GM21528 (cell line): ENCODE measurements around the gene ZNF507.

Experiments
- ATAC-seq: cut with Tn5 transposase; IDR thresholded peaks from one replicate; pipeline ENCODE4 v1.9.1; 2021; ENCODE audit warnings: mild to moderate bottlenecking, moderate library complexity; ENCODE audit not compliant: unreplicated experiment, low FRiP score

Gene ZNF507

DNA sequence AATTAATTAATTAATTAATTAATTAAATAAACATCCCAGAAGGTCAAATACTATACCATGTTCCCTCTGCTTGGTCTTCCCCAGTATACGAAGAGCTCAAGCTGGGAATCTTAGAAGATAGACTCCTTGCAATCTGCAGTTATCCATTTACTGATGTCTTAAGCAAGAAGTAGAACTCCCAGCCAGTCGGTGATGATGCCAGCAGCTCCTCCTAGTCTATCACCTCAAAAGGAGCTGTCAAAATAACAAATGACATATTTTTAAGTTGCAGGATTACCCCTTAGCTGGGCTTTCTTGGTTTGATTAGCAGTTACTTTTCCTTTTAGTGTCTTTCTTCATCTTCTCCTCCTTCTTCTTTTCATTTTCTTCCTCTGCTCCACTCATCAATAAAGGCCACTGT lies 6.0 kb upstream of the ZNF507 start:
- ATAC-seq: no peak

DNA sequence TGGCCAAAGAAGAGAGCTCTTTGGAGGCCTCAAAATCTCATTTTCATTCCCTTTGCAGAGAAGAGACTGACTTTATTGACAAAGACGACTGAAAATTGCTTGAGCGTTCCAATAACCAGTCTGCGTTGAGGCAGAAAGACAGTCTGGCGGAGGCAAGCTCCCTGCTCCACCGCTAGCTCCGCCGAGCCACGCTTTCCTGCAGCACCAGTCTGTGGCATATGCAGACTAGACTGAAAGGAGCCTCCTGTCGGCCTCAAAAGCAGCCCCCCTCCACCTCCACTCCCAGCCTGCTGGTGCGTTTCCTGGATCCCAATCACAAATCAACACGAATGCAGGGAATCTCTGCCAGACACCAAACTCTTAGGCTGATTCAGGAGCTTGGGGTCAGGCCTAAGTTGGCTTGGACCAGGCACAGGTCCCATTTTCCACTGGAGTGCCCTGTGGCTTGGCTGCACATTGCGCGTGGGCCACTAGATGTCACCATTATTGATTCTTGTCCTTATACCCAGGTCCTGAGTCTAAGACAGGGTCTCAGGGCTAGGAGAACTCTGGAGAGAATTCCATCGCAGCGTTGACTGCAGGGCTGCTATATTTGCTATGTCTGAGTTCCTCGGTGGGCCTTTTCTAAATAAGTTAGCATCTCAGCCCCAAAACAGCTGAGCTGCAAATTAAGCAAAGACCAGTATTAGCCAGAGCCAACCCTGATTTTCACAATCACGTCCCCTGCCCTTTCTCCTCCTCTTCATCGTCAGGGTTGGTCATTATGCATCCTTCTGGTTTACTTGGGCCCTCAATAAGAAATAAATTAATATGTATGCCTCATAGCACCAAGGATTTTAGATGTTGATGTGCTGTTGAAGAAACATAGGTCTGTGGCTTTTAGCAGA lies 5.2 kb upstream of the ZNF507 start:
- ATAC-seq: no peak

DNA sequence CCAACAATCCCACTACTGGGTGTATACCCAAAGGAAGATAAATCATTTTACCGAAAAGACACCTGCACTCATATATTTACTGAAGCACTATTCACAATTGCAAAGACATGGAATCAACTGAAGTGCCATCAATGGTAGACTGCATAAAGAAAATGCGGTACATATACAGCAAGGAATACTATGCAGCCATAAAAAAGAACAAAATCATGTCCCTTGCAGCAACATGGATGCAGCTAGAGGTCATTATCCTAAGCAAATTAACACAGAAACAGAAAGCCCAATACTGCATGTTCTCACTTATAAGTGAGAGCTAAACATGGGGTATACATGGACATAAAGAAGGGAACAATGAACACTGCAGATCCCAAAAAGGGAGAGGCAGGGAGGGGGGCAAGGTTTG lies 2.7 kb upstream of the ZNF507 start:
- ATAC-seq: no peak

DNA sequence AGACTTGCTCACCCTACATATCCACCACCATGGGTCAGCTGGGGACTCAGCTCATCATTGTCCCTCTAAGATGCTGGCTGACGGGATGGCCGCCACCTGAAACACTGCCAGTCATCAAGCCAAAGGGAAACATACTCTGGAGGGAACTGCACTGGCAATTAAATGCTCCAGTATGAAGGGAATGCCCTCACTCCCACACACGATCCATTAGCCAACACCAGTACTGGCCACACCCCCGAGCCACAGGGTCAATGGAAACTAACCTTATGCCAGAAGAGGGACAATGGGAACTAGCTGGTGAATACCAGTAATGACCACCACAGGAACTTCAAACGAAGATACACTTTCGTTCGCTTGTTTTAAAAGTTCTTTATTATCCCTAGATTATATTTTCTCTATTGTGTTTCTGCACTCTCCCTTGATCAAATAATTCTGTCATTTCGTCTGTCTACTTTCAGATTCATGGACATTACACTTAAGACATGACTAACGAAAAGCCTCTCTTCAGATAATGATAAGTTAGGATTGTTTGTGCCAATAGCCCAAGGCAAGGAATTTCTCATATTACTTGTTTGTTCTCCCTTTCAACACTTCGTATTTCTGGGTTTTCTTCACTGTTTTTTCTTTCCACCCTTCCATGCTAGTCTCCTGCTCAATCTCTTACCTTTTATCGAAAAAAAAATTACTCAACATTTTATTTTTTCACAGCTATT lies 1.7 kb upstream of the ZNF507 start:
- no peak for ATAC-seq

GRCh38 chr19:32346901-32347300 lies 1.5 kb downstream of the ZNF507 start:
- ATAC-seq: no peak

- no peak for ATAC-seq
These were observed 2.2 kb downstream of the ZNF507 start for GRCh38 chr19:32347573-32347972.

DNA sequence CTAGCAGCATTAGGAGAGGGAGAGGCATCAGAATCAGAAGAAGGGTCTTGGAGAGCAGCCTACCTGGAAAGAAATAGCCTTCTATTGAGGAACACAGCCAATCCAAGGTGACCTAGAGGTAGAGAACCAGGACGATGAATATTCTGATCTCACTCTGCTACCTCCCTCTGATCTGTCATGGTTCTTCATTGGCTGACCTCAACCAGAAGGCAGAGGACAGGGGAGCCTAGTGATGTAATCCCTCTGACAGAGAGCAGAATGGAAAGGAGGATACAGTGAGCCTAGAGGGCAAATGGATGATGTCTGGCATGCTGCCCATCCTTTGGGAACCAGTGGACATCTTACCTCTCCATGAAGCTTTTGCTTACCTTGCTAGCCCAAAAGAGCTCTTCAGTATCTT lies 3.6 kb downstream of the ZNF507 start:
- ATAC-seq: no peak

GRCh38 chr19:32349724-32350470 lies 4.5 kb downstream of the ZNF507 start:
- ATAC-seq: no peak

DNA sequence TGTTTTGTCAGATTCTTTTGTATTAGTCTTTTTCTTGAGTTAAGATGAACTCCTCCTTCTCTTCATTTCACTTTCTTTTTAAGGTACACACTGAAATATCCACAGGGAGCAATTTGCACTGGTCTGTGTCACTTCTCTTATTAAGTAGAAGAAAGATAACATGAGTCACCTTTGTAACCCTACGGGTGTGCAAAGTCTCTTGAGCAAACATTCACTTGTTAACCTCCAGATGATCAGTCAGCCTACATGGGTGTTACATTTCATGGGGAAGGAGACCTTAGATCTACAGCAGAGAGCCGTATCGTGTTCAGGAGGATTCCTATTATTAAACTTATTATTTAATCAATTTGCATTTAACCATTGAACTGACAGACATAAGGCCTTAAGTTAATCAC lies 5.1 kb downstream of the ZNF507 start:
- no peak for ATAC-seq

DNA sequence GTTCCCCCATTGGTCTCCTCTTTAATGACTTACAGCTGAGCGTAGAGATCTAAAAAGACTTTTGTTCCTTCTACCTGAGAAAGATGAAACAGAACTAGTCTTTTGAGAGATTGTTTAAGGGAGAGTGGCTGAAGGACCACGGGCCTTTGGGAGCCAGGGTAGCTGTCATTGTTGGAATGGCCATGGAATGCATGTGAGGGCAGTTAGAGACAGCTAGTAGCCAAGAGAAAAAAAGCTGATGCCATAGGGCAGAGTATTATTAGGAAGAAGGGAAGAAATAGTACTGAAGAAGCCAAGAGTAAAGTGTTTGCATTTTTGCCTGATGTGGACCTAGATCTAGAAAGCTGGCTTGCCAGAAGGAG lies 5.6 kb downstream of the ZNF507 start:
- no peak for ATAC-seq

GRCh38 chr19:32352241-32352630 lies 6.8 kb downstream of the ZNF507 start:
- no peak for ATAC-seq

GRCh38 chr19:32354345-32354744 lies 8.9 kb downstream of the ZNF507 start:
- ATAC-seq: no peak

- no peak for ATAC-seq
These were observed 9.9 kb downstream of the ZNF507 start for GRCh38 chr19:32355309-32355708.

DNA sequence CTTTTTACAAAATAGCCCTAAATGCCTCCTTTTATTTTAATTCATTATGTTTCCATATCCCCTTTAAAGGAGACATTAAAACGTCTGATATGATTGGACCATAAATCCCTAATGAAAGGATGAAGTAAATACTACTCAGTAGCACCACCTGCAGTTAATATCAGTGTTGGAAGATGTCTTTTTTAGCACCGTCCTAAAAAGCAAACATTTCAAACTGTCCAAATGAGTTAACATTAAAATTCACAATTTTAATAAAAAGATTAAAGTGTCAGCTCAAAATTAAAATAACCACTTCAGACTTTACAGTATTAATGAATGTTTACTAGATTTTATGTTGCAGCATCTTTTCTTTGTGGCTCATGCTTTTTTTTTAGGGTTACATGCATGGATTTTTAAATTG lies 12.3 kb downstream of the ZNF507 start:
- ATAC-seq: no peak

GRCh38 chr19:32358321-32358720 lies 12.9 kb downstream of the ZNF507 start:
- no peak for ATAC-seq

GRCh38 chr19:32359581-32359980 lies 14.2 kb downstream of the ZNF507 start:
- no peak for ATAC-seq

DNA sequence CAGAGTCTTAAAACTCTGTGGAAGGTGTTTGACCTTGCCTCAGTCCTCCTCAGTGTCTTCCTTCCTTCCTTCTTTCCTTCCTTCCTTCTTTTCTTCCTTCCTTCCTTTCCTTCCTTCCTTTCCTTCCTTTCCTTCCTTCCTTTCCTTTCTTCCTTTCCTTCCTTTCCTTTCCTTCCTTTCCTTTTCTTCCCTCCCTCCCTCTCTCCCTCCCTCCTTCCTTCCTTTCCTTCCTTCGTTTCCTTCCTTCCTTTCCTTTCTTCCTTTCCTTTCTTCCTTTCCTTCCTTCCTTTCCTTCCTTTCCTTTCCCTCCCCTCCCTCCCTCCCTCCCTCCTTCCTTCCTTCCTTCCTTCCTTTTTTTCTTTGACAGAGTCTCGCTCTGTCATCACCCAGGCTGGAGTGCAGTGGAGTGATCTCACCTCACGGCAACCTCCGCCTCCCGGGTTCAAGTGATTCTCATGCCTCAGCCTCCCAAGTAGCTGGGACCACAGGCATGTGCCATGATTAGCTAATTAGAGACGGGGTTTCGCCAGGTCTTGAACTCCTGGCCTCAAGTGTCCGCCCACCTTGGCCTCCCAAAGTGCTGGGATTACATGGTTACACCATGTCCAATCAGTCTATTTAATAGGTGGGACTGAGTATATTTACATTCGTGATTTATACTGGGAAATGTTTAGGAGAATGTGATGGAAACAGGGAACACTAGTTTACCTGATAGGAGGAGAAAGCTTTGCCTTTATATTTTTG lies 16.3 kb downstream of the ZNF507 start:
- no peak for ATAC-seq

GRCh38 chr19:32362318-32362691 lies 16.9 kb downstream of the ZNF507 start:
- ATAC-seq: no peak

DNA sequence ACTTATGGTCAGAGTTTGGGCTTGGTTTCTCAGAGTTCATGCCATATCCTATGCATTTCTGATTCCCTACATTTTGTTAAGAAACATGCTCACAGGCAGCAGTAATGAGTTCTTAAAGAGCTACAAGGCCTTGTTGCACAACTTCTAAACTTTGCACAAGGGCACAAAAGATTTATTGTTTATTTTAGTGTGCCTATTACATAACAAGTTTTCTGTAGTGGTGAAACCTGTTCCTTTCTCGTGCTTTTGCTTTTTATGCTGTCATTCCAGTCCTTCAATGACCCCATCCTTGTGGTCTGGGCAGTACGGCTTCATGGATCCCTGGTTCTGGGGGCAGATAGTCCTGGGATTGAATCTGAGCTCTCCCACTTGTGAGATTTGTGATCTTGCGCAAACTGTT lies 17.8 kb downstream of the ZNF507 start:
- ATAC-seq: no peak

- no peak for ATAC-seq
These were observed 18.2 kb downstream of the ZNF507 start for GRCh38 chr19:32363632-32364031.

DNA sequence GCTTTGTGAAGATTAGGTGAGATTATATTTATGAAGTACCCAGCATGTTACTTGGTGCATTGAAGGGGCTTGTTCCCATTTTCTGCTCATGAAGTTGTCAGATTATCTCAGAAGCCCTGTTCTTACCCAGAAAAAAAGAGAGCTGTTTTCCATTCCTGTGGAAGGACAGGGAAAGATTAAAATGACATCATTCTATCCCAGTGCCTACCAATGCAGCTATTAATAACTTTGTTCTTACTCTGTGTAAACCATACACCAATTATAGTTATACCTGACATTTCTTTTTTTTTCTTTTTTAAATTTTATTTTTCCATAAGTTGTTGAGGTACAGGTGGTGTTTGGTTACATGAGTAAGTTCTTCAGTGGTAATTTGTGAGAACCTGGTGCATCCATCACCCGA lies 18.6 kb downstream of the ZNF507 start:
- no peak for ATAC-seq
